K562 (cell line): Measurements from ENCODE around the gene NEMF. TPM values are rescaled to one million over a fixed set of nuclear protein-coding genes. Genes with fewer than 3 reads are reported as not detected.

ENCODE experiments used
- ARID1B ChIP-seq: fragments of 450-650 bp; IDR thresholded peaks from 2 replicates; pipeline ENCODE4 v1.6.1; 2016; ENCODE audit warnings: antibody characterized with exemption, mild to moderate bottlenecking, inconsistent platforms
- KLF16 ChIP-seq: IDR thresholded peaks from 2 replicates; pipeline ENCODE4 v1.6.1; 2016; ENCODE audit warnings: antibody characterized with exemption
- PTTG1 ChIP-seq: fragments of 450-650 bp; IDR thresholded peaks from 2 replicates; pipeline ENCODE4 v1.6.1; 2016; ENCODE audit warnings: low read depth, mild to moderate bottlenecking, missing genetic modification characterization, missing compliant biosample characterization
- RUNX1 ChIP-seq: sonication (generic); IDR thresholded peaks from 2 replicates; pipeline ENCODE4 v1.6.1; 2016; ENCODE audit warnings: antibody characterized with exemption, low read depth
- STAG1 ChIP-seq: sonication (generic); formaldehyde crosslinking; IDR thresholded peaks from 2 replicates; pipeline ENCODE4 v1.5.0; 2020; ENCODE audit warnings: missing genetic modification reagents, borderline replicate concordance
- polyA plus RNA-seq, 8 experiments: library from polyadenylated mRNA; depleted of rRNA in 4 of 8; stranded (reverse) in 5 of 8; unstranded in 3 of 8; fragments of >200 nt; fragmentation: Nextera tagmentation in 2 of 8; fragmentation: Illumina TruSeq in 1 of 8; extraction: Ambion mirVana in 2 of 8; extraction: Trizol in 1 of 8; gene quantifications; 2 replicates each; pipeline versions ENCODE4 v1.2.1 to v1.2.3, GENCODE V29; 2011 to 2014; ENCODE audit warnings: inconsistent platforms in 1 of 8, missing spikeins in 1 of 8
- total RNA-seq, 7 experiments: library from RNA; depleted of rRNA in 6 of 7; stranded (reverse); fragments of >200 nt in 6 of 7; fragmentation: Illumina TruSeq in 2 of 7; extraction: Trizol in 2 of 7; gene quantifications; 2 replicates each; pipeline versions ENCODE4 v1.2.1 to v1.2.3, GENCODE V29; 2011 to 2021; ENCODE audit warnings: low replicate concordance in 1 of 7
- TF ChIP-seq, protein P1 (sequence below): fragments of 450-650 bp; IDR thresholded peaks from 2 replicates; pipeline ENCODE4 v1.6.1; 2016; ENCODE audit warnings: low read depth
- TF ChIP-seq, protein P2 (sequence below): fragments of 450-650 bp; IDR thresholded peaks from 2 replicates; pipeline ENCODE4 v1.6.1; 2016; ENCODE audit warnings: mild to moderate bottlenecking, moderate library complexity

NEMF gene
- total and polyA plus RNA-seq, 9 of the 15 experiments (the other 6 are each of a cell fraction or from before 2014, with no cell fraction given): 38.8 to 94.4 (median 61.0) TPM

DNA sequence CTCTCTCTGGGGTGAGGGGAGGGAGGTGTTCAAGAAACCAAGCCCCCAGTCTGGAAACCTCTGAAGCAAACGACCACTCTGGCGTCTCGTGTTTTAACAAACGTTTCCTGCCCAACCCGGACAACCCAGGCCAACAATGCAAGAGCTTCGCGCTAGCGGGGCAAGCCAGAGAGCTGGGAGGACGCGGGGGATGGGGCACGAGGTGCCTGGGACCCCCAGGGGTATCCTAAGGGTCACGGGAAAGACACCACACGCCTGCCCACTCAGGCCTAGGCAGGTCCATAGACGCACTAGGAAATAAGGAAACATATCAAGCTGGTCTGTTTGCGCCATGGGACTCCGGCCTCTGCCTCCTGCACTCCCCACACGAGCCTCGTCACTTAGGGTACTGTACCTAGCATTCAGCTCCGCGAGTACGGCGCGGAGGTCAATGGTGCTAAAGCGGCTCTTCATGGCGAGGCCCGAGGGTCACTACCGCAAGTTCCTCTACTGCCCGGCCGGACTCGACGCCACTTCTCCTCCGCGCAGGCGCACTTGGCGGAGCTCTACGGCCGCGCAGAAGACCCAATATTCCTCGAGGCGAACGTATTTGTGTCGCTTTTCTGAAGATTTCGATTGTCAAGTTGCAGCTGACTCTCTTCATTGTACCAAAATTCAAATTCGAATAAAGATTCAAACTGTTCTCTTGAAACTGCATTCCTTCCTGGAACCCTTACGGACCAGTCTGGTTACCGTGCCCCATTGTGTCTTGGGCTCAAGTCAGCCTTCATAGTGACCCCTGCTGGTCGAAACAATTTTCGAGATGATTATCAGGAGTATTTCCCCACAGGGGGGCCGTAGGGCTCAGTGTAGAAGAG lies at the start of gene NEMF (continued):
- TF ChIP-seq, protein P1, sequence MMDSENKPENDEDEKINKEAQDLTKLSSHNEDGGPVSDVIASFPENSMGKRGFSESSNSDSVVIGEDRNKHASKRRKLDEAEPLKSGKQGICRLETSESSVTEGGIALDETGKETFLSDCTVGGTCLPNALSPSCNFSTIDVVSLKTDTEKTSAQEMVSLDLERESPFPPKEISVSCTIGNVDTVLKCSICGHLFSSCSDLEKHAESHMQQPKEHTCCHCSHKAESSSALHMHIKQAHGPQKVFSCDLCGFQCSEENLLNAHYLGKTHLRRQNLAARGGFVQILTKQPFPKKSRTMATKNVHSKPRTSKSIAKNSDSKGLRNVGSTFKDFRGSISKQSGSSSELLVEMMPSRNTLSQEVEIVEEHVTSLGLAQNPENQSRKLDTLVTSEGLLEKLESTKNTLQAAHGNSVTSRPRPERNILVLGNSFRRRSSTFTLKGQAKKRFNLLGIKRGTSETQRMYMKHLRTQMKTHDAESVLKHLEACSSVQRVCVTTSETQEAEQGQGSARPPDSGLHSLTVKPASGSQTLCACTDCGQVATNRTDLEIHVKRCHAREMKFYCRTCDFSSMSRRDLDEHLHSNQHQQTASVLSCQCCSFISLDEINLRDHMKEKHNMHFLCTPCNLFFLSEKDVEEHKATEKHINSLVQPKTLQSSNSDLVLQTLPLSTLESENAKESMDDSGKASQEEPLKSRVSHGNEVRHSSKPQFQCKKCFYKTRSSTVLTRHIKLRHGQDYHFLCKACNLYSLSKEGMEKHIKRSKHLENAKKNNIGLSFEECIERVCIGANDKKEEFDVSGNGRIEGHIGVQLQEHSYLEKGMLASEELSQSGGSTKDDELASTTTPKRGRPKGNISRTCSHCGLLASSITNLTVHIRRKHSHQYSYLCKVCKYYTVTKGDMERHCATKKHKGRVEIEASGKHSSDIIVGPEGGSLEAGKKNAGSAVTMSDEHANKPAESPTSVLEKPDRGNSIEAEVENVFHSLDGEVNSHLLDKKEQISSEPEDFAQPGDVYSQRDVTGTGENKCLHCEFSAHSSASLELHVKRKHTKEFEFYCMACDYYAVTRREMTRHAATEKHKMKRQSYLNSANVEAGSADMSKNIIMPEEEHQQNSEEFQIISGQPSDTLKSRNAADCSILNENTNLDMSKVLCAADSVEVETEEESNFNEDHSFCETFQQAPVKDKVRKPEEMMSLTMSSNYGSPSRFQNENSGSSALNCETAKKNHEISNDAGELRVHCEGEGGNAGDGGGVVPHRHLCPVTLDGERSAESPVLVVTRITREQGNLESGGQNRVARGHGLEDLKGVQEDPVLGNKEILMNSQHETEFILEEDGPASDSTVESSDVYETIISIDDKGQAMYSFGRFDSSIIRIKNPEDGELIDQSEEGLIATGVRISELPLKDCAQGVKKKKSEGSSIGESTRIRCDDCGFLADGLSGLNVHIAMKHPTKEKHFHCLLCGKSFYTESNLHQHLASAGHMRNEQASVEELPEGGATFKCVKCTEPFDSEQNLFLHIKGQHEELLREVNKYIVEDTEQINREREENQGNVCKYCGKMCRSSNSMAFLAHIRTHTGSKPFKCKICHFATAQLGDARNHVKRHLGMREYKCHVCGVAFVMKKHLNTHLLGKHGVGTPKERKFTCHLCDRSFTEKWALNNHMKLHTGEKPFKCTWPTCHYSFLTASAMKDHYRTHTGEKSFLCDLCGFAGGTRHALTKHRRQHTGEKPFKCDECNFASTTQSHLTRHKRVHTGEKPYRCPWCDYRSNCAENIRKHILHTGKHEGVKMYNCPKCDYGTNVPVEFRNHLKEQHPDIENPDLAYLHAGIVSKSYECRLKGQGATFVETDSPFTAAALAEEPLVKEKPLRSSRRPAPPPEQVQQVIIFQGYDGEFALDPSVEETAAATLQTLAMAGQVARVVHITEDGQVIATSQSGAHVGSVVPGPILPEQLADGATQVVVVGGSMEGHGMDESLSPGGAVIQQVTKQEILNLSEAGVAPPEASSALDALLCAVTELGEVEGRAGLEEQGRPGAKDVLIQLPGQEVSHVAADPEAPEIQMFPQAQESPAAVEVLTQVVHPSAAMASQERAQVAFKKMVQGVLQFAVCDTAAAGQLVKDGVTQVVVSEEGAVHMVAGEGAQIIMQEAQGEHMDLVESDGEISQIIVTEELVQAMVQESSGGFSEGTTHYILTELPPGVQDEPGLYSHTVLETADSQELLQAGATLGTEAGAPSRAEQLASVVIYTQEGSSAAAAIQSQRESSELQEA: peak; percentile 96
- TF ChIP-seq STAG1 (CRISPR knock-in tag): 0 out of 2 replicates have a peak, but pooled peaks have one; percentile 28
- TF ChIP-seq RUNX1: no peak
- TF ChIP-seq, protein P2, sequence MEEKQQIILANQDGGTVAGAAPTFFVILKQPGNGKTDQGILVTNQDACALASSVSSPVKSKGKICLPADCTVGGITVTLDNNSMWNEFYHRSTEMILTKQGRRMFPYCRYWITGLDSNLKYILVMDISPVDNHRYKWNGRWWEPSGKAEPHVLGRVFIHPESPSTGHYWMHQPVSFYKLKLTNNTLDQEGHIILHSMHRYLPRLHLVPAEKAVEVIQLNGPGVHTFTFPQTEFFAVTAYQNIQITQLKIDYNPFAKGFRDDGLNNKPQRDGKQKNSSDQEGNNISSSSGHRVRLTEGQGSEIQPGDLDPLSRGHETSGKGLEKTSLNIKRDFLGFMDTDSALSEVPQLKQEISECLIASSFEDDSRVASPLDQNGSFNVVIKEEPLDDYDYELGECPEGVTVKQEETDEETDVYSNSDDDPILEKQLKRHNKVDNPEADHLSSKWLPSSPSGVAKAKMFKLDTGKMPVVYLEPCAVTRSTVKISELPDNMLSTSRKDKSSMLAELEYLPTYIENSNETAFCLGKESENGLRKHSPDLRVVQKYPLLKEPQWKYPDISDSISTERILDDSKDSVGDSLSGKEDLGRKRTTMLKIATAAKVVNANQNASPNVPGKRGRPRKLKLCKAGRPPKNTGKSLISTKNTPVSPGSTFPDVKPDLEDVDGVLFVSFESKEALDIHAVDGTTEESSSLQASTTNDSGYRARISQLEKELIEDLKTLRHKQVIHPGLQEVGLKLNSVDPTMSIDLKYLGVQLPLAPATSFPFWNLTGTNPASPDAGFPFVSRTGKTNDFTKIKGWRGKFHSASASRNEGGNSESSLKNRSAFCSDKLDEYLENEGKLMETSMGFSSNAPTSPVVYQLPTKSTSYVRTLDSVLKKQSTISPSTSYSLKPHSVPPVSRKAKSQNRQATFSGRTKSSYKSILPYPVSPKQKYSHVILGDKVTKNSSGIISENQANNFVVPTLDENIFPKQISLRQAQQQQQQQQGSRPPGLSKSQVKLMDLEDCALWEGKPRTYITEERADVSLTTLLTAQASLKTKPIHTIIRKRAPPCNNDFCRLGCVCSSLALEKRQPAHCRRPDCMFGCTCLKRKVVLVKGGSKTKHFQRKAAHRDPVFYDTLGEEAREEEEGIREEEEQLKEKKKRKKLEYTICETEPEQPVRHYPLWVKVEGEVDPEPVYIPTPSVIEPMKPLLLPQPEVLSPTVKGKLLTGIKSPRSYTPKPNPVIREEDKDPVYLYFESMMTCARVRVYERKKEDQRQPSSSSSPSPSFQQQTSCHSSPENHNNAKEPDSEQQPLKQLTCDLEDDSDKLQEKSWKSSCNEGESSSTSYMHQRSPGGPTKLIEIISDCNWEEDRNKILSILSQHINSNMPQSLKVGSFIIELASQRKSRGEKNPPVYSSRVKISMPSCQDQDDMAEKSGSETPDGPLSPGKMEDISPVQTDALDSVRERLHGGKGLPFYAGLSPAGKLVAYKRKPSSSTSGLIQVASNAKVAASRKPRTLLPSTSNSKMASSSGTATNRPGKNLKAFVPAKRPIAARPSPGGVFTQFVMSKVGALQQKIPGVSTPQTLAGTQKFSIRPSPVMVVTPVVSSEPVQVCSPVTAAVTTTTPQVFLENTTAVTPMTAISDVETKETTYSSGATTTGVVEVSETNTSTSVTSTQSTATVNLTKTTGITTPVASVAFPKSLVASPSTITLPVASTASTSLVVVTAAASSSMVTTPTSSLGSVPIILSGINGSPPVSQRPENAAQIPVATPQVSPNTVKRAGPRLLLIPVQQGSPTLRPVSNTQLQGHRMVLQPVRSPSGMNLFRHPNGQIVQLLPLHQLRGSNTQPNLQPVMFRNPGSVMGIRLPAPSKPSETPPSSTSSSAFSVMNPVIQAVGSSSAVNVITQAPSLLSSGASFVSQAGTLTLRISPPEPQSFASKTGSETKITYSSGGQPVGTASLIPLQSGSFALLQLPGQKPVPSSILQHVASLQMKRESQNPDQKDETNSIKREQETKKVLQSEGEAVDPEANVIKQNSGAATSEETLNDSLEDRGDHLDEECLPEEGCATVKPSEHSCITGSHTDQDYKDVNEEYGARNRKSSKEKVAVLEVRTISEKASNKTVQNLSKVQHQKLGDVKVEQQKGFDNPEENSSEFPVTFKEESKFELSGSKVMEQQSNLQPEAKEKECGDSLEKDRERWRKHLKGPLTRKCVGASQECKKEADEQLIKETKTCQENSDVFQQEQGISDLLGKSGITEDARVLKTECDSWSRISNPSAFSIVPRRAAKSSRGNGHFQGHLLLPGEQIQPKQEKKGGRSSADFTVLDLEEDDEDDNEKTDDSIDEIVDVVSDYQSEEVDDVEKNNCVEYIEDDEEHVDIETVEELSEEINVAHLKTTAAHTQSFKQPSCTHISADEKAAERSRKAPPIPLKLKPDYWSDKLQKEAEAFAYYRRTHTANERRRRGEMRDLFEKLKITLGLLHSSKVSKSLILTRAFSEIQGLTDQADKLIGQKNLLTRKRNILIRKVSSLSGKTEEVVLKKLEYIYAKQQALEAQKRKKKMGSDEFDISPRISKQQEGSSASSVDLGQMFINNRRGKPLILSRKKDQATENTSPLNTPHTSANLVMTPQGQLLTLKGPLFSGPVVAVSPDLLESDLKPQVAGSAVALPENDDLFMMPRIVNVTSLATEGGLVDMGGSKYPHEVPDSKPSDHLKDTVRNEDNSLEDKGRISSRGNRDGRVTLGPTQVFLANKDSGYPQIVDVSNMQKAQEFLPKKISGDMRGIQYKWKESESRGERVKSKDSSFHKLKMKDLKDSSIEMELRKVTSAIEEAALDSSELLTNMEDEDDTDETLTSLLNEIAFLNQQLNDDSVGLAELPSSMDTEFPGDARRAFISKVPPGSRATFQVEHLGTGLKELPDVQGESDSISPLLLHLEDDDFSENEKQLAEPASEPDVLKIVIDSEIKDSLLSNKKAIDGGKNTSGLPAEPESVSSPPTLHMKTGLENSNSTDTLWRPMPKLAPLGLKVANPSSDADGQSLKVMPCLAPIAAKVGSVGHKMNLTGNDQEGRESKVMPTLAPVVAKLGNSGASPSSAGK: peak; percentile 58; the same call in 1 of the 2 replicates
- peak; percentile 62; the same call in 1 of the 2 replicates for TF ChIP-seq KLF16
- TF ChIP-seq ARID1B: peak; percentile 26; the same call in 1 of the 2 replicates
- TF ChIP-seq PTTG1 (tag): no peak
